H1 (cell line): Measurements from ENCODE around the gene GREB1L. TPM values are rescaled to one million over a fixed set of nuclear protein-coding genes. Genes with fewer than 3 reads are reported as not detected.

Experiments
- CTCF ChIA-PET: fragments of 300-600 bp; sonication (Branson Sonifier 250); formaldehyde crosslinking; loops from one replicate; lab custom pipeline; 2021; ENCODE audit not compliant: partially characterized antibody; lab: Charles Lee
- POLR2A ChIA-PET: fragments of 300-600 bp; sonication (Branson Sonifier 250); formaldehyde crosslinking; loops from one replicate; lab custom pipeline; 2021; ENCODE audit warnings: inconsistent platforms; ENCODE audit not compliant: partially characterized antibody; lab: Charles Lee
- DNase-seq, 2 experiments: peaks; one replicate each; pipeline versions ENCODE4 v3.0.0 to v3.0.0-alpha.2; 2010 to 2022; ENCODE audit warnings: low spot score in 2 of 2, low read depth in 1 of 2, mixed read lengths in 1 of 2
- FAIRE-seq: peaks from 2 replicates; lab custom pipeline; 2011; peaks lifted over from hg19 to GRCh38; lab: Jason Lieb, UNC
- H2AFZ ChIP-seq: 2 replicates; pipeline ENCODE4 v1.8.1; 2012; ENCODE audit warnings: low read length, inconsistent platforms
- H2AK5ac ChIP-seq: 2 replicates; pipeline ENCODE4 v1.6.1; 2013; ENCODE audit warnings: low read depth, low read length
- H2BK120ac ChIP-seq: replicated peaks from 2 replicates; pipeline ENCODE3; 2013; ENCODE audit warnings: low read depth, low read length, inconsistent platforms
- H2BK12ac ChIP-seq: 2 replicates; pipeline ENCODE4 v1.6.1; 2013; ENCODE audit warnings: low read depth, low read length
- H2BK15ac ChIP-seq: 2 replicates; pipeline ENCODE4 v1.6.1; 2013; ENCODE audit warnings: low read length
- H2BK20ac ChIP-seq: 2 replicates; pipeline ENCODE4 v1.6.1; 2013; ENCODE audit warnings: low read length
- H2BK5ac ChIP-seq: 2 replicates; pipeline ENCODE4 v1.6.1; 2013; ENCODE audit warnings: low read depth, low read length
- H3K14ac ChIP-seq: 2 replicates; pipeline ENCODE4 v1.6.1; 2013; ENCODE audit warnings: inconsistent platforms; ENCODE audit not compliant: insufficient read length
- H3K18ac ChIP-seq: 2 replicates; pipeline ENCODE4 v1.6.1; 2013; ENCODE audit warnings: low read length; ENCODE audit errors: extremely low read depth
- H3K23ac ChIP-seq: 2 replicates; pipeline ENCODE4 v1.6.1; 2013; ENCODE audit warnings: inconsistent platforms; ENCODE audit not compliant: insufficient read length
- H3K23me2 ChIP-seq: 2 replicates; pipeline ENCODE4 v1.6.1; 2013; ENCODE audit warnings: low read depth, low read length
- H3K27ac ChIP-seq: 2 replicates; pipeline ENCODE4 v1.6.1; 2011; ENCODE audit warnings: low read depth, low read length, inconsistent platforms
- H3K27me3 ChIP-seq, 4 experiments: replicated peaks in 1 of 4; 1 replicate in 1 of 4; 2 replicates in 3 of 4; pipeline versions ENCODE4 v1.6.1 to v1.8.1; 2011 to 2013; ENCODE audit warnings: low read length in 3 of 4, mild to moderate bottlenecking in 3 of 4, inconsistent platforms in 2 of 4, mixed read lengths in 2 of 4, moderate library complexity in 1 of 4; ENCODE audit not compliant: control insufficient read depth in 3 of 4, insufficient read depth in 3 of 4; ENCODE audit errors: extremely low read depth in 1 of 4
- H3K36me3 ChIP-seq, 4 experiments: 2 replicates each; pipeline versions ENCODE4 v1.6.1 to v1.8.1; 2011 to 2013; ENCODE audit warnings: mild to moderate bottlenecking in 4 of 4, low read length in 3 of 4, moderate library complexity in 2 of 4, control low read depth in 1 of 4, inconsistent platforms in 1 of 4; ENCODE audit not compliant: insufficient read depth in 4 of 4, control insufficient read depth in 2 of 4
- H3K4ac ChIP-seq: replicated peaks from 2 replicates; pipeline ENCODE3; 2013; ENCODE audit warnings: low read length, low read depth, mixed read lengths, inconsistent platforms; ENCODE audit not compliant: insufficient read length
- H3K4me1 ChIP-seq, 4 experiments: replicated peaks in 1 of 4; 1 replicate in 1 of 4; 2 replicates in 3 of 4; pipeline versions ENCODE4 v1.6.1 to v1.8.1; 2011 to 2013; ENCODE audit warnings: low read length in 3 of 4, inconsistent platforms in 2 of 4, mixed read lengths in 1 of 4; ENCODE audit not compliant: insufficient read depth in 4 of 4, control insufficient read depth in 3 of 4
- H3K4me2 ChIP-seq, 2 experiments: 2 replicates each; pipeline versions ENCODE4 v1.6.1 to v1.8.1; 2011 to 2013; ENCODE audit warnings: low read depth in 2 of 2, low read length in 2 of 2, control low read depth in 1 of 2, inconsistent platforms in 1 of 2, mild to moderate bottlenecking in 1 of 2; ENCODE audit not compliant: insufficient read depth in 1 of 2
- H3K4me3 ChIP-seq, 4 experiments: fragments of 200-600, 300-600 bp in 1 of 4; sonication (generic), shearing (Covaris generic), sonication (Bioruptor Twin) in 1 of 4; 2 replicates each; pipeline versions ENCODE4 v1.5.1 to v1.8.1; 2011 to 2016; ENCODE audit warnings: low read length in 4 of 4, low read depth in 3 of 4, control low read depth in 2 of 4, inconsistent platforms in 2 of 4, mild to moderate bottlenecking in 2 of 4, mixed read lengths in 1 of 4, moderate library complexity in 1 of 4; ENCODE audit not compliant: insufficient read depth in 2 of 4; ENCODE audit errors: extremely low read depth in 1 of 4
- H3K56ac ChIP-seq: replicated peaks from 2 replicates; pipeline ENCODE3; 2013; ENCODE audit warnings: low read depth, mild to moderate bottlenecking, mixed read lengths, low read length, inconsistent platforms; ENCODE audit not compliant: insufficient read length
- H3K79me1 ChIP-seq: 2 replicates; pipeline ENCODE4 v1.6.1; 2013; ENCODE audit warnings: low read depth, low read length, control low read depth
- H3K79me2 ChIP-seq, 2 experiments: 2 replicates each; pipeline versions ENCODE4 v1.6.1 to v1.8.1; 2012 to 2013; ENCODE audit warnings: low read length in 2 of 2, mild to moderate bottlenecking in 2 of 2, inconsistent platforms in 1 of 2; ENCODE audit not compliant: insufficient read depth in 2 of 2, control insufficient read depth in 1 of 2
- H3K9ac ChIP-seq, 4 experiments: replicated peaks in 1 of 4; 1 replicate in 1 of 4; 2 replicates in 3 of 4; pipeline versions ENCODE4 v1.6.1 to v1.8.1; 2011 to 2013; ENCODE audit warnings: low read depth in 3 of 4, low read length in 3 of 4, control low read depth in 2 of 4, mild to moderate bottlenecking in 2 of 4, moderate library complexity in 2 of 4, inconsistent platforms in 1 of 4; ENCODE audit errors: extremely low read depth in 1 of 4
- H3K9me3 ChIP-seq, 2 experiments: 2 replicates each; pipeline versions ENCODE4 v1.6.1 to v1.8.1; 2012 to 2013; ENCODE audit warnings: mild to moderate bottlenecking in 2 of 2, moderate library complexity in 2 of 2, control low read depth in 1 of 2, inconsistent platforms in 1 of 2, low read depth in 1 of 2, low read length in 1 of 2, mixed read lengths in 1 of 2; ENCODE audit not compliant: insufficient read depth in 2 of 2
- H4K20me1 ChIP-seq, 2 experiments: replicated peaks in 1 of 2; 2 replicates each; pipeline versions ENCODE3 to v1.8.1; 2011 to 2013; ENCODE audit warnings: inconsistent platforms in 2 of 2, low read length in 2 of 2, mild to moderate bottlenecking in 1 of 2; ENCODE audit not compliant: insufficient read depth in 2 of 2, control insufficient read depth in 1 of 2
- H4K5ac ChIP-seq: 2 replicates; pipeline ENCODE4 v1.6.1; 2013; ENCODE audit warnings: low read length, low read depth, mixed read lengths, inconsistent platforms; ENCODE audit not compliant: insufficient read length
- H4K8ac ChIP-seq: 2 replicates; pipeline ENCODE4 v1.8.0; 2013; ENCODE audit warnings: mild to moderate bottlenecking, moderate library complexity, low read length, inconsistent platforms; ENCODE audit not compliant: insufficient read depth; ENCODE audit errors: extremely low read depth
- H4K91ac ChIP-seq: replicated peaks from 2 replicates; pipeline ENCODE3; 2013; ENCODE audit warnings: low read length, mixed read lengths, inconsistent platforms; ENCODE audit not compliant: insufficient read length
- FOSL1 ChIP-seq: IDR thresholded peaks from 2 replicates; pipeline ENCODE4 v1.6.1; 2011; ENCODE audit warnings: mild to moderate bottlenecking, low read depth, low read length, moderate library complexity; ENCODE audit not compliant: insufficient read depth
- JUND ChIP-seq: IDR thresholded peaks from 2 replicates; pipeline ENCODE4 v1.6.1; 2011; ENCODE audit warnings: mild to moderate bottlenecking, improper control_type of control experiment, low read length
- NANOG ChIP-seq: IDR thresholded peaks from 2 replicates; pipeline ENCODE4 v1.6.1; 2011; ENCODE audit warnings: low read length, low read depth, mild to moderate bottlenecking, inconsistent platforms; ENCODE audit not compliant: insufficient read depth, poor library complexity, severe bottlenecking
- NRF1 ChIP-seq: IDR thresholded peaks from 2 replicates; pipeline ENCODE4 v1.6.1; 2011; ENCODE audit warnings: mild to moderate bottlenecking, low read depth, low read length, improper control_type of control experiment
- RXRA ChIP-seq: IDR thresholded peaks from 2 replicates; pipeline ENCODE4 v1.6.1; 2011; ENCODE audit warnings: low read depth, mild to moderate bottlenecking, low read length, moderate library complexity; ENCODE audit not compliant: insufficient read depth
- TAF1 ChIP-seq: IDR thresholded peaks from 2 replicates; pipeline ENCODE4 v1.6.1; 2011; ENCODE audit warnings: mild to moderate bottlenecking, low read depth, low read length
- TAF7 ChIP-seq: optimal IDR thresholded peaks from 2 replicates; pipeline ENCODE3; 2011; ENCODE audit warnings: low read depth, mild to moderate bottlenecking, inconsistent platforms, low read length, moderate library complexity, borderline replicate concordance
- polyA plus RNA-seq, 7 experiments: library from polyadenylated mRNA; depleted of rRNA in 3 of 7; stranded (reverse) in 5 of 7; unstranded in 2 of 7; fragments of >200 nt in 5 of 7; fragments of 200-250 nt in 2 of 7; gene quantifications; 1 replicate in 5 of 7; 2 replicates in 1 of 7; 4 replicates in 1 of 7; pipeline versions ENCODE4 v1.2.1 to v1.2.3, GENCODE V29; 2011 to 2013; ENCODE audit warnings: missing spikeins in 2 of 7, mixed read lengths in 2 of 7
- total RNA-seq: library from RNA; stranded (reverse); fragmentation: NEBNext Ultra II Directional; extraction: Animal tissue kit (Norgen Biotek cat#: 25700); gene quantifications from 2 replicates; pipeline ENCODE4 v1.2.1, GENCODE V29; 2021
- TF ChIP-seq, protein P1 (sequence below): IDR thresholded peaks from 2 replicates; pipeline ENCODE4 v1.6.1; 2012; ENCODE audit warnings: inconsistent platforms

Gene GREB1L
- total and polyA plus RNA-seq, 2 of the 8 experiments (the other 6 are each of a cell fraction or from before 2014, with no cell fraction given) = 0.34 to 1.6 TPM

GRCh38 chr18:21305621-21306020 is 63.6 kb downstream of the GREB1L start:
- no peak overlapping the region for H3K18ac ChIP-seq
- no peaks in the 10 kb centered on the region for H4K20me1 ChIP-seq
- H4K5ac ChIP-seq = no peak overlapping the region
- no peak overlapping the region for H3K4me3 ChIP-seq
- no peak overlapping the region for H2AK5ac ChIP-seq
- POLR2A ChIA-PET = no interaction called here
- H4K91ac ChIP-seq = no peak overlapping the region
- no peak overlapping the region for H2BK12ac ChIP-seq
- H3K79me2 ChIP-seq = no peaks in the 10 kb centered on the region
- H3K56ac ChIP-seq = no peak overlapping the region
- no peaks in the 10 kb centered on the region for H3K9me3 ChIP-seq
- no peak overlapping the region for H3K4me2 ChIP-seq
- H3K14ac ChIP-seq = no peak overlapping the region
- H2BK15ac ChIP-seq = no peak overlapping the region
- no peak overlapping the region for H2BK120ac ChIP-seq
- TF ChIP-seq RXRA (no peak), JUND (no peak), NRF1 (no peak), FOSL1 (no peak), NANOG (no peak), TAF7 (no peak), TAF1 (no peak)
- TF ChIP-seq, protein P1, sequence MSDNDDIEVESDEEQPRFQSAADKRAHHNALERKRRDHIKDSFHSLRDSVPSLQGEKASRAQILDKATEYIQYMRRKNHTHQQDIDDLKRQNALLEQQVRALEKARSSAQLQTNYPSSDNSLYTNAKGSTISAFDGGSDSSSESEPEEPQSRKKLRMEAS = no peak
- H2BK20ac ChIP-seq = no peak overlapping the region
- no peak overlapping the region for H4K8ac ChIP-seq
- peaks cover 0 to 9% (median 0%) of the 10 kb centered on the region in 4 experiments; a peak in 1 of 7 replicates for H3K4me1 ChIP-seq
- H2AFZ ChIP-seq = no peak overlapping the region
- H3K4ac ChIP-seq = no peak overlapping the region
- H3K23ac ChIP-seq = no peak overlapping the region
- H3K79me1 ChIP-seq = no peaks in the 10 kb centered on the region
- CTCF ChIA-PET = interaction anchor here (0.8 kb wide), 1 partner anchor 11 kb away, joined by 3 read pairs; no protein-coding TSS in a partner anchor
- no peak overlapping the region for H2BK5ac ChIP-seq
- DNase-seq (no peak), FAIRE-seq (no peak)
- H3K23me2 ChIP-seq = no peaks in the 10 kb centered on the region
- no peaks in the 10 kb centered on the region; a peak in 1 of 7 replicates for H3K27me3 ChIP-seq
- H3K36me3 ChIP-seq = no peaks in the 10 kb centered on the region; a peak in 1 of 8 replicates
- H3K27ac ChIP-seq = no peak overlapping the region
- H3K9ac ChIP-seq = no peak overlapping the region
